Esophagus squamous epithelium (tissue), 5 donors: ENCODE measurements around the gene CNBD2. TPM values are rescaled to one million over a fixed set of nuclear protein-coding genes. Genes with fewer than 3 reads are reported as not detected.

Experiments used
- DNase-seq: peaks from one replicate; lab custom pipeline; 2025; lab: John Stamatoyannopoulos, UW
- H3K27ac ChIP-seq, 4 donors: fragments of 200-600 bp; sonication (generic); one replicate each; pipeline ENCODE4 v1.5.1; 2016 to 2019; ENCODE audit warnings: mild to moderate bottlenecking in 1 of 4
- H3K27me3 ChIP-seq, 4 donors: fragments of 200-600 bp; sonication (generic); 1 replicate in 3 of 4; 2 replicates in 1 of 4; pipeline versions ENCODE4 v1.5.1 to v1.6.0; 2017 to 2021; ENCODE audit warnings: antibody characterized with exemption in 1 of 4
- H3K36me3 ChIP-seq, 3 donors: fragments of 200-600 bp; sonication (generic); one replicate each; pipeline ENCODE4 v1.5.1; 2016 to 2019
- H3K4me1 ChIP-seq, 3 donors: fragments of 200-600 bp; sonication (generic); one replicate each; pipeline ENCODE4 v1.5.1; 2017 to 2019
- H3K4me3 ChIP-seq, 4 donors: fragments of 200-600 bp; sonication (generic); 1 replicate in 3 of 4; 2 replicates in 1 of 4; pipeline ENCODE4 v1.5.1; 2016 to 2019; ENCODE audit warnings: mild to moderate bottlenecking in 2 of 4, moderate library complexity in 1 of 4
- H3K9me3 ChIP-seq, 3 donors: fragments of 200-600 bp; sonication (generic); one replicate each; pipeline ENCODE4 v1.5.1; 2016 to 2019
- CTCF ChIP-seq, 6 experiments: fragments of 450-650 bp in 4 of 6; fragments of 200-600 bp in 2 of 6; sonication (generic) in 2 of 6; IDR thresholded peaks; one replicate each; pipeline ENCODE4 v1.5.1; 2016 to 2019; ENCODE audit warnings: antibody characterized with exemption in 6 of 6, mild to moderate bottlenecking in 4 of 6, moderate library complexity in 4 of 6
- POLR2A ChIP-seq, 4 donors: fragments of 450-650 bp; IDR thresholded peaks; one replicate each; pipeline ENCODE4 v1.6.1; 2017; ENCODE audit warnings: antibody characterized with exemption in 4 of 4, mild to moderate bottlenecking in 4 of 4, moderate library complexity in 3 of 4
- WGBS, 2 donors: methylation state at CpG; one replicate each; pipeline ENCODE4 v1.1.5; 2018; 5-methylcytosine and 5-hydroxymethylcytosine counted together
- intact Hi-C: fragments of 100-400 bp; cut with DNase I; formaldehyde crosslinking; loops from one replicate; pipeline ENCODE4 v1.15.0; 2022
- total RNA-seq, 4 donors: library from RNA; depleted of rRNA; stranded (reverse); fragments of >200 nt; gene quantifications; one replicate each; pipeline ENCODE4 v1.1.0, GENCODE V29; 2016
- donor health status: DM: yes; HTN: yes; CAD: no.

The CNBD2 gene
- total RNA-seq, 4 donors from 2014 or later: 4.0 to 15.3 (median 4.6) TPM

DNA sequence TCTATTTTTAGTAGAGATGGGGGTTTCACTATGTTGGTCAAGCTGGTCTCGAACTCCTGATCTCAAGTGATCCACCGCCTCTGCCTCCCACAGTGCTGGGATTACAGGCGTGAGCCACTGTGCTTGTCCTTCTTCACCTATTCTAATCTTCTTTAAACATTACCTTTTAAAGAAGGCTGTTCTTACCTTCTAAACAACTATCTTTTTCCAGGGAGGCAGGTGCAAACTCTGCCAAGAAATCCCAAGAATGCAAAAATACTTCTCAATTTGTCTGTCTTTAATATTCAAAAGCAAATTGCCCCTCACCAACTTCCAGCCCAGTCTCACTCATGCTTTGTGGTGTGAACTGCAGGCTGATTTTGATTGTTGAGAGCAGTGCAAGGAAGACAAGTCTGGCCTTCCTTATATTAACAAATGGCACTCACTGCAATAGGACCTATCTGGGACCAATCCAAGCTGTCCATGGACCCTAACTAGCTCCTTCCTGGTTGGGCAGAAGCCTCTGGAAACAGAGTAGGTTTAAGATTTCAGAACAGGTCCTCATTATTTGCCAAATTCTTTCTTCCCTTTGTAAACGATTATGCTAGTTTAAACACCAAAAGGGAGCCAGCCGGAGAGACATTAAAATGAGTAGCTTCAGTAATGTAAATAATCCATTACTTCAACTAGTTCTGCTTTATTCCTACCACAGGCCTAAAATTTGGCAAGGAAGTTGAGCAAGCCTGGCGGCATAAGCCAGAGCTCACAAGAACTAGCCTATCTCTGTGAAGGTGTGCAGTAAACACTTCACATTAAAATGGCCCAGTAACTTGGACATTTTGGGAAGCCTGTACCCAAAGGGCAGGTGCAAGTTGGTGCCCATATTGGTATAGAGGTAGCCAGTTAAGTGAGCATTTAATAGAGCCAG, 15.7 kb upstream of the CNBD2 start:
- peak overlapping the region; percentile 97 to 99 (median 98) for H3K27ac ChIP-seq
- peaks cover 13 to 40% (median 15%) of the 10 kb centered on the region in 3 donors for H3K4me1 ChIP-seq
- H3K27me3 ChIP-seq: no peaks in the 10 kb centered on the region
- WGBS, 2 donors: 35 to 46% methylated on average over 6 of the region's 6 CpGs
- H3K36me3 ChIP-seq: peaks cover 0 to 22% (median 3%) of the 10 kb centered on the region in 3 donors
- intact Hi-C loops: no loop called here
- H3K9me3 ChIP-seq: no peaks in the 10 kb centered on the region
- peak overlapping the region; percentile 77 to 97 (median 82) for H3K4me3 ChIP-seq
- TF ChIP-seq POLR2A (IDR thresholded peaks at IDR 0.05) (no peak), CTCF (IDR thresholded peaks at IDR 0.05) (no peak)
- no peak for DNase-seq

DNA sequence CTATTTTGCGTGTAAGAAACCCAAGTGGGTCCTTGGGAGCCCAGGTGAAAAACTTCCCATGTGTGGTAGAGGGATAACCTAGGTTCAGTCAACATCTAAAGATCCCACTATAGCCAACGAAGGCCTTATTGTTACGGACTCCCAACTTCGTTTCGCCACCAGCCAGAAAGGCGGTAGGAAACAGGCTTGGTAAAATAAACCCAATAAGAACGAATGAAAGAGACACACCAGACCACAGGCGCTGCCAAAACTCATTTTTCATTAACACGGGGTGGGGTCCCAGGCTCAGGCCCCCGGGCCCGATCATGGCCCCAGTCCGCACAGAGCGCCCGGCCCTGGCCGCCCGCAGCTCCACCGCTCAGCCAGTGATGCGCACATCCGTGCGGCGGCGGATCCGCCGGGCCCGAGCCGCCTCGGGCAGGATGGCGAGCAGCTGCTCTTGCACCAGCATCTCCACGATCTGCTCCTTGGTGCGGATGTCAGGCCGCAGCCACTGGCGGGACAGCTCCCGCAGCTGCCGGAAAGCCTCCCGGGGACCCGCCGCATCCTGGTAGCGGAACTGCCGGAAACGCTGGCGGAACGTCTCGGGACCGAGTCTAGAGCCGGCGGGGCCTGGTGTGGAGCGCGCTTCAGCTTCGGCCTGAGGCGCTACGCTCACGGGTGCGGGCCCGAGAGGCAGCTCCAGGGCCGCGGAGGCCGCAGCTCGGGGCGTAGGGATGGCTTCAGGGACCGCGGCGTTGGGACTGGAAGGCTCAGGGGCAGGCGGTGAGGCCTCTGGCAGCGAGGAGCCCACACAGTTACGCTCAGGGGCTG, 14.8 kb upstream of the CNBD2 start:
- Histone ChIP-seq H3K27ac (peak overlapping the region; percentile 97 to 99 (median 98)), H3K36me3 (peaks cover 0 to 16% (median 3%) of the 10 kb centered on the region in 3 donors), H3K27me3 (no peaks in the 10 kb centered on the region), H3K9me3 (no peaks in the 10 kb centered on the region), H3K4me3 (peak overlapping the region; percentile 77 to 97 (median 82)), H3K4me1 (peaks cover 13 to 40% (median 15%) of the 10 kb centered on the region in 3 donors)
- 2 to 9% methylated on average over 9 to 14 of the region's 65 CpGs for WGBS, 2 donors
- TF ChIP-seq CTCF (IDR thresholded peaks at IDR 0.05) (no peak), POLR2A (IDR thresholded peaks at IDR 0.05) (no peak)
- intact Hi-C loops: no loop called here
- DNase-seq: no peak

- TF ChIP-seq POLR2A (IDR thresholded peaks at IDR 0.05) (peak in 3 of 4 donors; percentile 33 to 91 (median 86)), CTCF (IDR thresholded peaks at IDR 0.05) (peak; percentile 89 to 98 (median 96))
- peak within 1 kb of the TSS; percentile 77 to 97 (median 82) for H3K4me3 ChIP-seq
- H3K27me3 ChIP-seq: no peaks in the 10 kb centered on the region
- H3K36me3 ChIP-seq: peaks cover 0 to 8% (median 0%) of the 10 kb centered on the region in 3 donors
- peak; percentile 95 for DNase-seq
- no peaks in the 10 kb centered on the region for H3K9me3 ChIP-seq
- WGBS, 2 donors: no CpG with 5 or more reads among the region's 76 CpGs
- H3K4me1 ChIP-seq: peaks cover 13 to 40% (median 15%) of the 10 kb centered on the region in 3 donors
- intact Hi-C loops: no loop called here
- peak within 1 kb of the TSS; percentile 97 to 99 (median 98) for H3K27ac ChIP-seq
Observed at GRCh38 chr20:35954200-35954906, 14.0 kb upstream of the CNBD2 start, which contains the start of gene SCAND1. TSS of gene SCAND1 (minus strand) at chr20:35954502. CDS start at chr20:35954284, 218 bp downstream.

DNA sequence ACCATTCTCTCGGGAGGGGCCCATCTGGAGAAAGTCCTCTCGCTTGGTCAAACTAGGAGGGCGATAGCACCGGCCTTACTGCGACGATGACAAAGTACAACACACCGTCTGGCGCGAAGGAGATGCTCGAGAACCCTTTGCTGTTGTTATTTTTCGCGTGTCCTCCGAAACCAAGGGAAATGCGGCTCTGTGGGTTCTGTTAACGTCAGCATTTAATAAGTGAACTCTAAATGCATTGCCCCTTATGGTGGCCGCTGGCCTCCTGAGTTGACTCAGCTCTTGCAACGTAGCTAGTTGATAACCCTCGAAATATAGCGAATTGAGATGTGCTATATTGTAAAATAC, 13.5 kb upstream of the CNBD2 start:
- no peak for DNase-seq

More for the DNA sequence above, 13.5 kb upstream of the CNBD2 start:
- TF ChIP-seq CTCF (IDR thresholded peaks at IDR 0.05) (no peak), POLR2A (IDR thresholded peaks at IDR 0.05) (no peak)
- peaks cover 0 to 3% (median 0%) of the 10 kb centered on the region in 3 donors for H3K36me3 ChIP-seq
- peaks cover 13 to 40% (median 15%) of the 10 kb centered on the region in 3 donors for H3K4me1 ChIP-seq
- WGBS, 2 donors: 1 to 2% methylated on average over 13 to 15 of the region's 19 CpGs
- no peaks in the 10 kb centered on the region for H3K9me3 ChIP-seq
- intact Hi-C loops: no loop called here
- peak overlapping the region; percentile 97 to 99 (median 98) for H3K27ac ChIP-seq
- no peaks in the 10 kb centered on the region for H3K27me3 ChIP-seq
- H3K4me3 ChIP-seq: peak overlapping the region; percentile 77 to 97 (median 82)
